ENCODE results near the gene HTRA1.

DNA sequence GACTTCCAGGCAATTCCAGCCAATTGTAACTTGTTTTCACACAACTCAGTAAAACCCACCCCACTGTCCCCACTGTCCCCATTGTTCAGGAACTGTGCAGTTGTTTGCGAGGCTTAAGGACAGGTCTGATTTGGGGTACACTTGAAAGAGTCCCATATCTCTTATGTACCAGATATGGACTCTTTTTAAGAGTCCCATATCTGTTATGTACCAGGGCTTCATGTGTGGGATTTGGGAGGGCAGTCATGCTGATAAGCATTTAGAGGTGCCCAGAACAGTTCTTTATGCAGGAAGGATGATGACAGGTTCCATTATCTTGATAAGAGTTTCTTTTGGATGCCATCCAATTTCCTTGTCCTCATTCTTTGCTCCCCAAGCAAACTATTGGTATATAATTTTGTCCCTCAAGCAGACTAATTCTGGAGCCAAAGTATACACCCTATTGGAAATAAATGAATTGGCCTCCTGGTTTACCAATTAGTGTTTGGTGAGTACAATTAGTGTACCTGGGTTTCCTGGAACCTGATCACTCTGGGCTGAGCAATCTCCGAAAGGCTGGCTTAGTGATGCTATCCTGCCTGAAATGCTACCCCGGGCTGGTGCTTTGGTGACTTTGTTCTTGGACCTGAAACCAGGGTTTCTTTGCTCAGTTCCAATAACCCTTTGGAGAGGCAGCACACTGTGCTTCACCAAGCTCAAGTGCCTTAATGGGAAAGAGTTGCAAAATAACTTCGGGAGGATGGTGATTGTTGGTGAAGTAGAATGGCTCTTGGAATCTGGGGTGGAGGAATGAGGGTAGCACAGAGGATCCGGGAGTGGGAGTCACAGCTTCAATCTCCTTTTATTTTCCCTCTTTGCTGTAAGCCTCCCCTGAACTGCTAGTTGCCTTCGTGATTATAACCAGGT is 93.0 kb downstream of the HTRA1 start:
- TF ChIP-seq CTCF (conservative IDR thresholded peaks at IDR 0.05; ENCODE audit: low read depth, low read length) (no peak), EZH2phosphoT487 (IDR thresholded peaks at IDR 0.05; ENCODE audit: borderline replicate concordance, low read length) (no peak), EZH2 (IDR thresholded peaks at IDR 0.05; ENCODE audit: low read length, unreplicated experiment) (no peak)
